Measurements from ENCODE around the gene CYFIP1. TPM values are rescaled to one million over a fixed set of nuclear protein-coding genes. Genes with fewer than 3 reads are reported as not detected.

The CYFIP1 gene
- total and polyA plus RNA-seq, 9 of the 15 experiments (the other 6 are each of a cell fraction or from before 2014, with no cell fraction given), result 3.8 to 59.8 (median 28.3) TPM

DNA sequence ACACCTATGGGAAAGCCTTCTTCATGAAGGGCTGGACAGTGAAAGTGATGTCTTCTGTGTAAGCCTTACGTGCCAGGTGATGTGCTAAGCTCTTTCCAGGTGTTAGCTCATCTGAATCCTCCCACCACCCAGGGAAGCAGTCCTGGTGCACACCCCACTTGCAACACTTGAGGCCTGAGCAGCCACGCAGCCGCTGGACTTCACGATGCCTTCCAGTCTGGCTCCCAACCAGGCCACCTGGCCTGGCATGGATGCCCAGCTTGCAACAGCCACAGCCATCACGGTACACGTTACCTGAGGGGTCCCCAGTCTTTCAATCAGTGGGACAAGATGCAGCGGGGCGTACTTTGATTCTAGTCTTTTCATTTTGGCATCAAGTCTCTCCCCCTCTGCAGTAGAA, 105.9 kb downstream of the CYFIP1 start:
- Histone ChIP-seq H3K27me3 (ENCODE audit: control insufficient read depth in 2 of 2, insufficient read depth in 2 of 2, low read length in 2 of 2) (no peaks in the 10 kb centered on the region), H3K9me3 (replicated peaks; ENCODE audit: control insufficient read depth, insufficient read depth, low read depth, low read length) (no peaks in the 10 kb centered on the region), H3K36me3 (ENCODE audit: control insufficient read depth, insufficient read depth, low read length) (peaks cover 28% of the 10 kb centered on the region; the same call in 2 of the 3 replicates), H3K4me3 (no peak overlapping the region), H3K79me2 (ENCODE audit: control insufficient read depth, insufficient read depth, low read length) (no peaks in the 10 kb centered on the region), H3K4me2 (ENCODE audit: insufficient read depth, low read length) (no peak overlapping the region), H3K9ac (ENCODE audit: insufficient read depth in 1 of 2, low read depth in 2 of 2, low read length in 2 of 2) (peak overlapping the region in 1 of 2 experiments; percentile 13; a peak in 1 of 4 replicates), H4K20me1 (replicated peaks; ENCODE audit: control insufficient read depth, insufficient read depth, low read length) (no peaks in the 10 kb centered on the region), H3K9me1 (ENCODE audit: control insufficient read depth, insufficient read depth, low read length) (peaks cover 5% of the 10 kb centered on the region), H2AFZ (ENCODE audit: low read depth, low read length) (no peak overlapping the region), H3K4me1 (replicated peaks in 1 of 2; ENCODE audit: control insufficient read depth in 2 of 2, insufficient read depth in 2 of 2, low read length in 2 of 2) (no peaks in the 10 kb centered on the region), H3K27ac (ENCODE audit: extremely low read depth, low read depth, low read length) (no peak overlapping the region)
- FAIRE-seq, result no peak
- intact Hi-C loops (cut with micrococcal nuclease), result no loop called here
- DNase-seq (ENCODE audit: extremely low read depth in 1 of 4, low spot score in 3 of 4), result no peak
- no peak for ATAC-seq
- CTCF ChIA-PET (ENCODE audit: low intra/inter-chr PET ratio), result no interaction called here
- in situ Hi-C loops (cut with MboI), result no loop called here
- TF ChIP-seq NELFE (IDR thresholded peaks at IDR 0.05; ENCODE audit: insufficient read depth, insufficient read length) (no peak), ZNF184 (CRISPR knock-in tag; IDR thresholded peaks at IDR 0.05) (no peak), NCOA2 (IDR thresholded peaks at IDR 0.05; ENCODE audit: partially characterized antibody in 2 of 2) (no peak), PURB (CRISPR knock-in tag; IDR thresholded peaks at IDR 0.05; ENCODE audit: low read depth) (no peak), GTF2F1 (IDR thresholded peaks at IDR 0.05; ENCODE audit: low read depth, low read length) (no peak)
- no TSS peak for BruUV-seq (replicated peaks)
- POLR2A ChIA-PET, result interaction anchor here (0.5 to 0.9 kb wide), 2 partner anchors 13 to 94 kb away, joined by 3 read pairs; no protein-coding TSS in a partner anchor
- 84% methylated on average over 8 of the region's 8 CpGs for WGBS (ENCODE audit: insufficient coverage, low coverage, missing lambda C conversion rate)

DNA sequence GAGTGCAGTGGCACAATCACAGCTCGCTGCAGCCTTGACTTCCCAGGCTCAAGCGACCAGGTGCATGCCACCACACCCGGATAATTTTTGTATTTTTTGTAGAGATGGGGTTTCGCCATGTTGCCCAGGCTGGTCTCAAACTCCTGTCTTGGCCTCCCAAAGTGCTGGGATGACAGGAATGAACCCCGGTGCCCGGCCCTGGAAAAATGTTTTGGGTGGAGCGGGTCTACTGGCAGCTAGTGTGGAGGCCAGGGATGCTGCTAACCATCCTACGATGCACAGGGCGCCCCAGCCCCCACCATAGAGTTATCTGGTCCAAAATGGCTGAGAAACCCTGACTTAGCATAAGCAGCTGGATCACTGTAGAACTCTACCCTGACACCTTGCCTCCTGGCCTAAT, 106.3 kb downstream of the CYFIP1 start:
- H3K36me3 ChIP-seq (ENCODE audit: control insufficient read depth, insufficient read depth, low read length), result peaks cover 32% of the 10 kb centered on the region; the same call in 2 of the 3 replicates
- POLR2A ChIA-PET, result no interaction called here
- no peak overlapping the region for H3K27ac ChIP-seq (ENCODE audit: extremely low read depth, low read depth, low read length)
- 80% methylated on average over 7 of the region's 9 CpGs for WGBS (ENCODE audit: insufficient coverage, low coverage, missing lambda C conversion rate)
- CTCF ChIA-PET (ENCODE audit: low intra/inter-chr PET ratio), result no interaction called here
- no peaks in the 10 kb centered on the region for H3K27me3 ChIP-seq (ENCODE audit: control insufficient read depth in 2 of 2, insufficient read depth in 2 of 2, low read length in 2 of 2)
- no peak overlapping the region for H2AFZ ChIP-seq (ENCODE audit: low read depth, low read length)
- no peak overlapping the region for H3K4me2 ChIP-seq (ENCODE audit: insufficient read depth, low read length)
- no TSS peak for BruUV-seq (replicated peaks)
- H3K9ac ChIP-seq (ENCODE audit: insufficient read depth in 1 of 2, low read depth in 2 of 2, low read length in 2 of 2), result peak overlapping the region in 1 of 2 experiments; percentile 13; a peak in 1 of 4 replicates
- H3K9me3 ChIP-seq (replicated peaks; ENCODE audit: control insufficient read depth, insufficient read depth, low read depth, low read length), result no peaks in the 10 kb centered on the region
- H3K9me1 ChIP-seq (ENCODE audit: control insufficient read depth, insufficient read depth, low read length), result peaks cover 5% of the 10 kb centered on the region
- H3K4me1 ChIP-seq (replicated peaks in 1 of 2; ENCODE audit: control insufficient read depth in 2 of 2, insufficient read depth in 2 of 2, low read length in 2 of 2), result no peaks in the 10 kb centered on the region
- intact Hi-C loops (cut with micrococcal nuclease), result no loop called here
- no peaks in the 10 kb centered on the region for H4K20me1 ChIP-seq (replicated peaks; ENCODE audit: control insufficient read depth, insufficient read depth, low read length)
- no peaks in the 10 kb centered on the region for H3K79me2 ChIP-seq (ENCODE audit: control insufficient read depth, insufficient read depth, low read length)
- FAIRE-seq (no peak), ATAC-seq (no peak), DNase-seq (ENCODE audit: extremely low read depth in 1 of 4, low spot score in 3 of 4) (no peak)
- in situ Hi-C loops (cut with MboI), result no loop called here
- H3K4me3 ChIP-seq, result no peak overlapping the region
- TF ChIP-seq HNRNPLL (IDR thresholded peaks at IDR 0.05; ENCODE audit: low read depth, low read length, poor library complexity, severe bottlenecking) (no peak), ZNF696 (CRISPR knock-in tag; conservative IDR thresholded peaks at IDR 0.05) (no peak), ATF1 (CRISPR knock-in tag; IDR thresholded peaks at IDR 0.05) (no peak), ATF1 (tag; IDR thresholded peaks at IDR 0.05) (no peak), KLF1 (tag; IDR thresholded peaks at IDR 0.05) (no peak), THRAP3 (IDR thresholded peaks at IDR 0.05; ENCODE audit: borderline replicate concordance) (no peak), PHF21A (IDR thresholded peaks at IDR 0.05; ENCODE audit: borderline replicate concordance, low read depth) (no peak), SAFB (IDR thresholded peaks at IDR 0.05; ENCODE audit: borderline replicate concordance, low read depth, low read length) (no peak), POLR2A (conservative IDR thresholded peaks at IDR 0.05) (no peak)
- TF ChIP-seq, protein P1, sequence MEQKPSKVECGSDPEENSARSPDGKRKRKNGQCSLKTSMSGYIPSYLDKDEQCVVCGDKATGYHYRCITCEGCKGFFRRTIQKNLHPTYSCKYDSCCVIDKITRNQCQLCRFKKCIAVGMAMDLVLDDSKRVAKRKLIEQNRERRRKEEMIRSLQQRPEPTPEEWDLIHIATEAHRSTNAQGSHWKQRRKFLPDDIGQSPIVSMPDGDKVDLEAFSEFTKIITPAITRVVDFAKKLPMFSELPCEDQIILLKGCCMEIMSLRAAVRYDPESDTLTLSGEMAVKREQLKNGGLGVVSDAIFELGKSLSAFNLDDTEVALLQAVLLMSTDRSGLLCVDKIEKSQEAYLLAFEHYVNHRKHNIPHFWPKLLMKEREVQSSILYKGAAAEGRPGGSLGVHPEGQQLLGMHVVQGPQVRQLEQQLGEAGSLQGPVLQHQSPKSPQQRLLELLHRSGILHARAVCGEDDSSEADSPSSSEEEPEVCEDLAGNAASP (IDR thresholded peaks at IDR 0.05), result no peak
- TF ChIP-seq, protein P2, sequence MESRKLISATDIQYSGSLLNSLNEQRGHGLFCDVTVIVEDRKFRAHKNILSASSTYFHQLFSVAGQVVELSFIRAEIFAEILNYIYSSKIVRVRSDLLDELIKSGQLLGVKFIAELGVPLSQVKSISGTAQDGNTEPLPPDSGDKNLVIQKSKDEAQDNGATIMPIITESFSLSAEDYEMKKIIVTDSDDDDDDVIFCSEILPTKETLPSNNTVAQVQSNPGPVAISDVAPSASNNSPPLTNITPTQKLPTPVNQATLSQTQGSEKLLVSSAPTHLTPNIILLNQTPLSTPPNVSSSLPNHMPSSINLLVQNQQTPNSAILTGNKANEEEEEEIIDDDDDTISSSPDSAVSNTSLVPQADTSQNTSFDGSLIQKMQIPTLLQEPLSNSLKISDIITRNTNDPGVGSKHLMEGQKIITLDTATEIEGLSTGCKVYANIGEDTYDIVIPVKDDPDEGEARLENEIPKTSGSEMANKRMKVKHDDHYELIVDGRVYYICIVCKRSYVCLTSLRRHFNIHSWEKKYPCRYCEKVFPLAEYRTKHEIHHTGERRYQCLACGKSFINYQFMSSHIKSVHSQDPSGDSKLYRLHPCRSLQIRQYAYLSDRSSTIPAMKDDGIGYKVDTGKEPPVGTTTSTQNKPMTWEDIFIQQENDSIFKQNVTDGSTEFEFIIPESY (CRISPR knock-in tag; IDR thresholded peaks at IDR 0.05), result no peak

All from K562 (cell line).